Activated CD4-positive, alpha-beta memory T cell treated with anti-CD3 and anti-CD28 coated beads for 36 hours (primary cell): Measurements from ENCODE around the gene CFAP97D1. TPM values are rescaled to one million over a fixed set of nuclear protein-coding genes. Genes with fewer than 3 reads are reported as not detected.

Source experiments
- CTCF ChIA-PET: fragments of 350-600 bp; sonication (Branson Sonifier 250); formaldehyde crosslinking; loops from one replicate; lab custom pipeline; 2021; ENCODE audit warnings: antibody characterized with exemption, inconsistent platforms; lab: Charles Lee
- POLR2A ChIA-PET: fragments of 350-600 bp; sonication (Branson Sonifier 250); formaldehyde crosslinking; loops from one replicate; lab custom pipeline; 2021; ENCODE audit warnings: antibody characterized with exemption; lab: Charles Lee
- DNase-seq: peaks from one replicate; pipeline ENCODE4 v3.0.0-alpha.2; 2020
- H3K27ac Mint-ChIP-seq: one replicate; pipeline ENCODE4 v1.8.0; 2021; ENCODE audit warnings: mixed read lengths
- H3K27me3 Mint-ChIP-seq: one replicate; pipeline ENCODE4 v1.8.0; 2021; ENCODE audit warnings: mixed read lengths
- H3K36me3 Mint-ChIP-seq: one replicate; pipeline ENCODE4 v1.8.0; 2021; ENCODE audit warnings: mixed read lengths
- H3K4me1 Mint-ChIP-seq: one replicate; pipeline ENCODE4 v1.8.0; 2021; ENCODE audit warnings: low read depth, mixed read lengths
- H3K4me3 Mint-ChIP-seq: one replicate; pipeline ENCODE4 v1.8.0; 2021; ENCODE audit warnings: mild to moderate bottlenecking, mixed read lengths
- H3K9me3 Mint-ChIP-seq: one replicate; pipeline ENCODE4 v1.8.0; 2021; ENCODE audit warnings: mixed read lengths
- intact Hi-C: fragments of 100-400 bp; cut with micrococcal nuclease; formaldehyde crosslinking; loops from one replicate; pipeline ENCODE4 v1.15.1; 2023
- total RNA-seq, 2 experiments: library from RNA; stranded (reverse); gene quantifications; one replicate each; pipeline ENCODE4 v1.2.3, GENCODE V29; 2021

Gene CFAP97D1
- total RNA-seq, 2 experiments from 2014 or later = not detected

GRCh38 chr17:43816336-43817320 lies 36.4 kb downstream of the CFAP97D1 start:
- Mint-ChIP-seq H3K4me3 (no peak overlapping the region), H3K27me3 (no peaks in the 10 kb centered on the region), H3K9me3 (no peaks in the 10 kb centered on the region), H3K27ac (no peak overlapping the region), H3K4me1 (no peaks in the 10 kb centered on the region), H3K36me3 (no peaks in the 10 kb centered on the region)
- intact Hi-C loops = no loop called here
- no peak for DNase-seq
- ChIA-PET CTCF (interaction anchor here (1.4 to 4.2 kb wide), 3 partner anchors 30 to 56 kb away, joined by 5 to 15 read pairs (median 8); partner anchors contain the start of gene CD300LG), POLR2A (interaction anchor here (0.6 to 0.8 kb wide), 2 partner anchors 24 to 33 kb away, joined by 3 read pairs; no protein-coding TSS in a partner anchor)

GRCh38 chr17:43817826-43818225 lies 37.6 kb downstream of the CFAP97D1 start:
- intact Hi-C loops = no loop called here
- Mint-ChIP-seq H3K36me3 (no peaks in the 10 kb centered on the region), H3K4me3 (no peak overlapping the region), H3K27me3 (no peaks in the 10 kb centered on the region), H3K9me3 (no peaks in the 10 kb centered on the region), H3K4me1 (no peaks in the 10 kb centered on the region), H3K27ac (no peak overlapping the region)
- no peak for DNase-seq
- POLR2A ChIA-PET = no interaction called here
- CTCF ChIA-PET = interaction anchor here (3.0 to 4.2 kb wide), 2 partner anchors 29 to 57 kb away, joined by 8 to 15 read pairs; partner anchors contain the start of gene CD300LG

- Mint-ChIP-seq H3K9me3 (no peaks in the 10 kb centered on the region), H3K4me1 (no peaks in the 10 kb centered on the region), H3K4me3 (no peak overlapping the region), H3K27me3 (no peaks in the 10 kb centered on the region), H3K36me3 (no peaks in the 10 kb centered on the region), H3K27ac (no peak overlapping the region)
- CTCF ChIA-PET = interaction anchor here (1.1 to 4.2 kb wide), 3 partner anchors 28 to 59 kb away, joined by 3 to 15 read pairs (median 8); partner anchors contain the start of gene CD300LG
- POLR2A ChIA-PET = no interaction called here
- intact Hi-C loops = no loop called here
- DNase-seq = no peak
These were observed 38.7 kb downstream of the CFAP97D1 start for GRCh38 chr17:43818966-43819365.

GRCh38 chr17:43820759-43821158 lies 40.5 kb downstream of the CFAP97D1 start:
- ChIA-PET CTCF (interaction anchor here (4.2 kb wide), 1 partner anchor 26 kb away, joined by 15 read pairs; the partner anchor contains the start of gene CD300LG), POLR2A (no interaction called here)
- no peak for DNase-seq
- Mint-ChIP-seq H3K9me3 (no peaks in the 10 kb centered on the region), H3K4me1 (no peaks in the 10 kb centered on the region), H3K36me3 (no peaks in the 10 kb centered on the region), H3K27ac (no peak overlapping the region), H3K27me3 (no peaks in the 10 kb centered on the region), H3K4me3 (no peak overlapping the region)
- intact Hi-C loops = no loop called here

GRCh38 chr17:43822570-43823190 lies 42.4 kb downstream of the CFAP97D1 start:
- DNase-seq = no peak
- Mint-ChIP-seq H3K4me3 (no peak overlapping the region), H3K4me1 (no peaks in the 10 kb centered on the region), H3K36me3 (no peaks in the 10 kb centered on the region), H3K27ac (no peak overlapping the region), H3K27me3 (no peaks in the 10 kb centered on the region), H3K9me3 (no peaks in the 10 kb centered on the region)
- ChIA-PET CTCF (interaction anchor here (1.1 kb wide), 1 partner anchor 56 kb away, joined by 3 read pairs; no protein-coding TSS in a partner anchor), POLR2A (no interaction called here)
- intact Hi-C loops = no loop called here

GRCh38 chr17:43823350-43824084 lies 43.3 kb downstream of the CFAP97D1 start:
- intact Hi-C loops = no loop called here
- no peaks in the 10 kb centered on the region for H3K9me3 Mint-ChIP-seq
- no peak for DNase-seq
- no peak overlapping the region for H3K4me3 Mint-ChIP-seq
- ChIA-PET POLR2A (no interaction called here), CTCF (interaction anchor here (1.1 kb wide), 1 partner anchor 55 kb away, joined by 3 read pairs; no protein-coding TSS in a partner anchor)
- no peaks in the 10 kb centered on the region for H3K27me3 Mint-ChIP-seq
- H3K36me3 Mint-ChIP-seq = no peaks in the 10 kb centered on the region
- no peaks in the 10 kb centered on the region for H3K4me1 Mint-ChIP-seq
- no peak overlapping the region for H3K27ac Mint-ChIP-seq

- POLR2A ChIA-PET = no interaction called here
- intact Hi-C loops = no loop called here
- no peaks in the 10 kb centered on the region for H3K9me3 Mint-ChIP-seq
These were observed 45.3 kb downstream of the CFAP97D1 start for GRCh38 chr17:43825567-43825966.

GRCh38 chr17:43826206-43826605 lies 46.0 kb downstream of the CFAP97D1 start:
- Mint-ChIP-seq H3K27me3 (peaks cover 3% of the 10 kb centered on the region), H3K4me3 (no peak overlapping the region), H3K4me1 (peaks cover 10% of the 10 kb centered on the region), H3K9me3 (no peaks in the 10 kb centered on the region), H3K36me3 (no peaks in the 10 kb centered on the region), H3K27ac (no peak overlapping the region)
- ChIA-PET POLR2A (no interaction called here), CTCF (interaction anchor here (1.2 kb wide), 1 partner anchor 20 kb away, joined by 3 read pairs; no protein-coding TSS in a partner anchor)
- DNase-seq = no peak
- intact Hi-C loops = no loop called here

More at GRCh38 chr17:43825567-43825966, 45.3 kb downstream of the CFAP97D1 start:
- Mint-ChIP-seq H3K27me3 (no peaks in the 10 kb centered on the region), H3K36me3 (no peaks in the 10 kb centered on the region), H3K4me3 (no peak overlapping the region), H3K4me1 (peaks cover 4% of the 10 kb centered on the region), H3K27ac (no peak overlapping the region)
- DNase-seq = no peak
- CTCF ChIA-PET = interaction anchor here (1.2 kb wide), 2 partner anchors 20 to 131 kb away, joined by 3 read pairs; no protein-coding TSS in a partner anchor

- Mint-ChIP-seq H3K4me3 (no peak overlapping the region), H3K4me1 (peaks cover 15% of the 10 kb centered on the region), H3K9me3 (no peaks in the 10 kb centered on the region), H3K36me3 (no peaks in the 10 kb centered on the region), H3K27ac (no peak overlapping the region), H3K27me3 (peaks cover 8% of the 10 kb centered on the region)
- ChIA-PET POLR2A (no interaction called here), CTCF (no interaction called here)
- no peak for DNase-seq
- intact Hi-C loops = no loop called here
These were observed 47.4 kb downstream of the CFAP97D1 start for GRCh38 chr17:43827596-43827995.

- Mint-ChIP-seq H3K36me3 (no peaks in the 10 kb centered on the region), H3K4me1 (peaks cover 22% of the 10 kb centered on the region), H3K27ac (no peak overlapping the region), H3K27me3 (peaks cover 21% of the 10 kb centered on the region), H3K9me3 (no peaks in the 10 kb centered on the region), H3K4me3 (no peak overlapping the region)
- intact Hi-C loops = no loop called here
- ChIA-PET CTCF (interaction anchor here (2.0 kb wide), 1 partner anchor 17 kb away, joined by 8 read pairs; the partner anchor contains the start of gene CD300LG), POLR2A (no interaction called here)
- DNase-seq = no peak
These were observed 49.5 kb downstream of the CFAP97D1 start for GRCh38 chr17:43829738-43830137.

- no peak overlapping the region for H3K4me3 Mint-ChIP-seq
- intact Hi-C loops = no loop called here
- H3K27me3 Mint-ChIP-seq = peaks cover 21% of the 10 kb centered on the region
- POLR2A ChIA-PET = no interaction called here
- peak; percentile 31 for DNase-seq
- CTCF ChIA-PET = interaction anchor here (2.0 kb wide), 1 partner anchor 16 kb away, joined by 8 read pairs; the partner anchor contains the start of gene CD300LG
- H3K27ac Mint-ChIP-seq = no peak overlapping the region
- no peaks in the 10 kb centered on the region for H3K36me3 Mint-ChIP-seq
- peaks cover 22% of the 10 kb centered on the region for H3K4me1 Mint-ChIP-seq
- no peaks in the 10 kb centered on the region for H3K9me3 Mint-ChIP-seq
These were observed 50.4 kb downstream of the CFAP97D1 start for GRCh38 chr17:43830510-43831140.
